HG02623 (cell line): Measurements from ENCODE around the gene ASMTL.
"Not testable (repeated sequence)": the region's sequence is repeated elsewhere in the genome, so short reads cannot be mapped to it uniquely, and the experiment has no call there.

Experiments used
- ATAC-seq: cut with Tn5 transposase; IDR thresholded peaks from one replicate; pipeline ENCODE4 v1.9.1; 2021; ENCODE audit warnings: moderate library complexity; ENCODE audit not compliant: unreplicated experiment

Gene ASMTL

GRCh38 chrX:1462596-1463251, 10.0 kb upstream of the ASMTL start:
- no peak for ATAC-seq

- ATAC-seq = no peak
These were observed 9.4 kb upstream of the ASMTL start for GRCh38 chrX:1462110-1462509.

- no peak for ATAC-seq
These were observed 3.2 kb upstream of the ASMTL start for GRCh38 chrX:1455948-1456280.

GRCh38 chrX:1453951-1454785, 1.5 kb upstream of the ASMTL start:
- peak; percentile 31 for ATAC-seq

DNA sequence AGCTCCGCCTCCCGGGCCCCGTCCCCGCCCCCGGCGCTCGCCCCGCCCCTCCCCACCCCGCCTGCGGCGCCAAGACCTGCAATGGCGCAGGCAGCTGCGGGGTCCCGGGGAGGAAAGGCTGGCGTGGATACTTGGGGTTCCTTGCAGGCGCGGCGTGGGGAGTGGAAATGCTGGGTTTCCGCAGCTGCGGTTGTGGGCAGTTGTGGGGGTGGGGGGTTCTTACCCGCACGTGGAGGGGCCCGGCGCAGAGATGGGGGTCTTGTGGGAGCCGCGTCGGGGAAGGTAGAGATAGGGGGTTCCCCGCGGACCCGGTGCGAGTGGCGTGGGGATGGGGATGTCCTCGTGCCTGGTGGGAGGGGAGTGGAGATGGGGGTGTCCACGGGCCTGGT, 680 bp upstream of the ASMTL start:
- peak; percentile 4 for ATAC-seq

- ATAC-seq = no peak
These were observed 821 bp downstream of the ASMTL start for GRCh38 chrX:1451661-1452515.

- no peak for ATAC-seq
These were observed 1.5 kb downstream of the ASMTL start for GRCh38 chrX:1451251-1451660.

GRCh38 chrX:1450361-1451161, 2.1 kb downstream of the ASMTL start:
- ATAC-seq = no peak

DNA sequence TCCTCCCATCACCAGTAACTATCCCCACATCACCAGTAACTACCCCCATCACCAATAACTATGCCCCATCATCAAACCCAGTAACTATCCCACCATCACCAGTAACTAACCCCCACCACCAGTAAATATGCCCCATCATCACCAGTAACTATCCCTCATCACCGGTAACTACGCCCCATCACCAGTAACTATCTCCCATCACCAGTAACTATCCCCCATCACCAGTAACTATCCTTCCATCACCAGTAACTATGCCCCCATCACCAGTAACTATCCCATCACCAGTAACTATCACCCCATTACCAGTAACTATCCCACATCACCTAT, 2.9 kb downstream of the ASMTL start:
- ATAC-seq = no peak

- no peak for ATAC-seq
These were observed 3.5 kb downstream of the ASMTL start for GRCh38 chrX:1449036-1449822.

GRCh38 chrX:1448573-1449001, 4.1 kb downstream of the ASMTL start:
- ATAC-seq = not testable (repeated sequence)

DNA sequence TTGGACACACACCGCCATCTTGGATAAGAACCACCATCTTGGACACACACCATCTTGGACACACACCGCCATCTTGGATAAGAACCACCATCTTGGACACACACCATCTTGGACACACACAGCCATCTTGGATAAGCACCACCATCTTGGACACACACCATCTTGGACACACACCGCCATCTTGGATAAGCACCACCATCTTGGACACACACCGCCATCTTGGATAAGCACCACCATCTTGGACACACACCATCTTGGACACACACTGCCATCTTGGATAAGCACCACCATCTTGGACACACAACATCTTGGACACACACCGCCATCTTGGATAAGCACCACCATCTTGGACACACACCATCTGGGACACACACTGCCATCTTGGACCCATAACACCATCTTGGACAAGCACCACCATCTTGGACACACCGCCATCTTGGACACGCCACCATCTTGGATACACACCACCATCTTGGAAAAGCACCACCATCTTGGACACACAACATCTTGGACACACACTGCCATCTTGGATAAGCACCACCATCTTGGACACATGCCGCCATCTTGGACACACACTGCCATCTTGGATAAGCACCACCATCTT, 4.6 kb downstream of the ASMTL start:
- not testable (repeated sequence) for ATAC-seq

DNA sequence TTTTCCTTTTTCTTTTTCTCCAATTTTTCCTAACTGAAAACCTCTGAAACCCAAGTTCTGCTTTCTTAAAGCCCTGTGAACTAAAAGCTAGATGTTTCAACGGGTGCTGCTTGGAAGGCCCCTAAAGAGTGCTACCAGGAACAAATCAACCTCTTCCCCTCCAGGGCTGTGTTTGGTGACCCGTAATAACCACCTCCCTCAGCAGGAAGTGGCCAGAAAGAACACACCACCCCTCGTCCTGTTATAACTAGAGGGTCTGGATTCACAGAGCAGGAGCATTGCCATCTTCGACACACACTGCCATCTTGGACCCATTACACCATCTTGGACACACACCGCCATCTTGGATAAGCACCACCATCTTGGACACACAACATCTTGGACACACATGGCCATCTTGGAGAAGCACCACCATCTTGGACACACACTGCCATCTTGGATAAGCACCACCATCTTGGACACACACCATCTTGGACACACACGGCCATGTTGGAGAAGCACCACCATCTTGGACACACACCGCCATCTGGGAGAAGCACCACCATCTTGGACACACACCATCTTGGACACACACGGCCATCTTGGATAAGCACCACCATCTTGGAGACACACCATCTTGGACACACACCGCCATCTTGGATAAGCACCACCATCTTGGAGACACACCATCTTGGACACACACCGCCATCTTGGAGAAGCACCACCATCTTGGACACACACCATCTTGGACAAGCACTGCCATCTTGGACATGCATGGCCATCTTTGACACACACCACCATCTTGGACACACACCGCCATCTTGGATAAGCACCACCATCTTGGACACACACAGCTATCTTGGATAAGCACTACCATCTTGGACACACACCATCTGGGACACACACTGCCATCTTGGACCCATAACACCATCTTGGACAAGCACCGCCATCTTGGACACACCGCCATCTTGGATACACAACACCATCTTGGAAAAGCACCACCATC, 5.4 kb downstream of the ASMTL start:
- not testable (repeated sequence) for ATAC-seq

- ATAC-seq = no peak
These were observed 7.9 kb downstream of the ASMTL start for GRCh38 chrX:1444561-1445500.

- ATAC-seq = no peak
These were observed 9.1 kb downstream of the ASMTL start for GRCh38 chrX:1443496-1444075.

DNA sequence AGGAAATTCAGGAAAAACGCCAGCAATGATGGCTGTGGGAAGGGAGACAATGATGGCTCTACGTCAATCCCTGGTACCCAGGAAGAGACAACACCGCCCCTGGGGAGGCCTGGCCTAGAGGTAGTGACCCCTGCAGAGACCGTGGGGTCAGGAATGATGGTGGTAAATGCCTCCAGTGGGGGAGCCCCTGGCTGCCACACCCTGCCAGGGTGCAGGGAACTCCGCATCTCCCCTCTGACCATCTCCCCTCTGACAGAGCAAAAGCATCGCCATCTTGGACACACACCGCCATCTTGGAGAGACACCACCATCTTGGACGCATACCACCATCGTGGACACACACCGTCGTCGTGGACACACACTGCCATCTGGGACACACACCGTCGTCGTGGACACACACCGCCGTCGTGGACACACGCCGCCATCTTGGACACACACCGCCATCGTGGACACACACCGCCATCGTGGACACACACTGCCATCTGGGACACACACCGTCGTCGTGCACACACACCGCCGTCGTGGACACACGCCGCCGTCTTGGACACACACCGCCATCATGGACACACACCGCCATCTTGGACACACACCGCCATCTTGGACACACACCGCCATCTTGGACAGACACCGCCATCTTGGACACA, 9.9 kb downstream of the ASMTL start:
- no peak for ATAC-seq
